Coronary artery (tissue), 2 donors: ENCODE data around the gene METTL27.
"Not testable (repeated sequence)": the region's sequence is repeated elsewhere in the genome, so short reads cannot be mapped to it uniquely, and the experiment has no call there.

Experiments used
- DNase-seq: peaks from one replicate; pipeline ENCODE4 v3.0.0-alpha.2; 2017; ENCODE audit warnings: low spot score
- H3K27ac ChIP-seq, 2 donors: fragments of 200-600 bp; sonication (generic); one replicate each; pipeline ENCODE4 v1.5.1; 2016 to 2019
- H3K4me3 ChIP-seq: fragments of 200-600 bp; sonication (generic); 2 replicates; pipeline ENCODE4 v1.5.1; 2016; ENCODE audit warnings: mild to moderate bottlenecking, moderate library complexity
- CTCF ChIP-seq: fragments of 200-600 bp; sonication (generic); IDR thresholded peaks from one replicate; pipeline ENCODE4 v1.5.1; 2019; ENCODE audit warnings: antibody characterized with exemption

The METTL27 gene

GRCh38 chr7:73885433-73885974 is 43.2 kb upstream of the METTL27 start:
- H3K4me3 ChIP-seq: no peak overlapping the region
- no peak for DNase-seq
- peak overlapping the region in 1 of 2 donors; percentile 95 for H3K27ac ChIP-seq
- TF ChIP-seq CTCF: no peak

GRCh38 chr7:73884867-73885422 is 42.6 kb upstream of the METTL27 start:
- not testable (repeated sequence) for H3K4me3 ChIP-seq, DNase-seq
- H3K27ac ChIP-seq: peak overlapping the region; percentile 4 to 40

DNA sequence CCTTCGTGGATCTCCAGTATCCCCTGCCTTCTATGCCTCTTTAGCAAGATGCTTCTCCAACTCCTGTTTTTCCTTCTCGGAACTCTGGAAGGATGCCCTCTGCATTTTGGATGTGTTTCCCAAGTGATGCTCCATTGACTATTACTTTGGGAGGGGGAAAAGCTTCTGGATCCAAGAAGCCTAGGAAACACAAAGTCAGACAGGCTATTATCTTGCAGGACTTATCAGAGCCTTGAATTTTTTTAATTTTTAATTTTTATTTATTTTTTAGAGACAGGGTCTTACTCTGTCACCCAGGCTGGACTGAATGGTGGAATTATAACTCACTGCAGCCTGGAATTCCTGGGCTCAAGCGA is 39.7 kb upstream of the METTL27 start:
- TF ChIP-seq CTCF: no peak
- DNase-seq: no peak
- Histone ChIP-seq H3K4me3 (no peak overlapping the region), H3K27ac (peak overlapping the region in 1 of 2 donors; percentile 94)

DNA sequence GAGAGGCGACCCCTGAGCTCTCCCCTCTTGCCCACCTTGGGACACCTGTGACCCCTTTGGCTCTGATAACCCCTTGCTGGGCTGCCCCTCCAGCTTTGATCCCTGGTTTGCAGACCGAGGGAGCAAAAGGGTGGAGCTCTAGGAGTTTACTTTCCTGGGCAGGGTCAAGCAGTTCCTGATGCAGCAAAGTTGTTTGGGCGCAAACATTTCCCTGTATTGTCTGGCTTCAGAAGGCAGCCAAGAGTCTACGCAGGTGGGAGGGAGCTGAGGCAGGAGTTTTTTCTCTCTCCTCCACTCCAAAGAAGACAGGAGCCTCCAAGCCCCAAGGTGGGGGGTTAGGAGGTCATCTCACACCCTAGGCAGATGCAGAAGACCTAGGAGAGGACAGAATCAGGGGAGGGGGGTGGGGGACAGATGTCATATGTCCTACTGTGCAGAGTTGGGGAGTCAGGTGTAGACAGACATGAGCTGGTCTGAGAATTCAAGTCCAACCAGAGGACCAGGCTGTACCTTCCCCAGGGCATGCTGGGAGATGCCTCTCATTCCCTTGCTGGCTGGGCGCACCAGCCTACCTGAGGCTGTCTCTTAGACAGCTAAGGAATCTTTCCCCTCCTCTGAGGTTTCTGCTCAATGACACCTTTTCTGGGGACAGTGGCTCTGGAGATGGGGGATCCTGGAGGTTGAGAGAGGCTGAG is 39.2 kb upstream of the METTL27 start:
- H3K27ac ChIP-seq: peak overlapping the region; percentile 73 to 94
- no peak for DNase-seq
- no peak for TF ChIP-seq CTCF
- peak overlapping the region; percentile 45 for H3K4me3 ChIP-seq

GRCh38 chr7:73880755-73881328 is 38.5 kb upstream of the METTL27 start:
- Histone ChIP-seq H3K4me3 (peak overlapping the region; percentile 45), H3K27ac (peak overlapping the region; percentile 73 to 94)
- peak; percentile 73 for DNase-seq
- TF ChIP-seq CTCF: no peak

DNA sequence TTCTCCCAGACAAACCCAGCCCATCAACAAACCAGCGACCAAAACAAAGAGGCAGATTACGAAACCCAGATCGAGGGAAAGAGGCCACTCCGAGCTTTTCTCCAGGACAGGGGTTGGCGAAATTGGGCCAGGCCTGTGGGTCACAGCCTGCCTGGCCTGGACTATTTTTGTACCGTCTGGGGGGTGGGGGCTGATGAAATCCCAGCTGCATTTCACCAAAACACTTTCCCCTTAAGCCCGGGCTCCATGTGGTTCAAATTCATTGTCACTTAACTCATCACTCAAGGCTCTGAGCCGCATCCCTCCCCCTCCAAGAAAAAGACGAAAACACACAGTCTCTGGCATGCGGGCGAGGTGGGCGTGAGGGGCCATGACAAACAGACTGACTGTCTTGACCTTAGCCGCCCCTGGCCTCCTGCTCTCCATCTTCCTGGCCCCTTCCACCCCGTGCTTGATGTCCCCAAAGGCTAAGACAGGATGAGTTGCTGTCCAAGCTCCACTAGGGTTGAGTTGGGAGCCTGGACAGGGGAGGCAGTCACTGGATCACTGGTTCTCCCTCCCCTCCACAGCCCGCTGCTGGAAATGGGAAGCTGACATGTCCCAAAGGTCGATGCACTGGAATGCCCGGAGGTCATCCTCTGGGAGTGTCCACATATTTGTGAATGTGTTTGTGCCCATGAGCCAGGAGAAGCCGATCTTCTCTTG is 37.8 kb upstream of the METTL27 start:
- TF ChIP-seq CTCF: no peak
- Histone ChIP-seq H3K4me3 (peak overlapping the region; percentile 45), H3K27ac (peak overlapping the region; percentile 73 to 94)
- DNase-seq: peak; percentile 90

- TF ChIP-seq CTCF: no peak
- DNase-seq: no peak
- Histone ChIP-seq H3K4me3 (no peak overlapping the region), H3K27ac (peak overlapping the region in 1 of 2 donors; percentile 28)
These were observed 34.7 kb upstream of the METTL27 start for GRCh38 chr7:73876973-73877372.
